ENCODE results near the gene DEDD. TPM values are rescaled to one million over a fixed set of nuclear protein-coding genes. Genes with fewer than 3 reads are reported as not detected.

The DEDD gene
- total RNA-seq, 1 experiment from 2014 or later: 44.7 TPM

- H2BK20ac ChIP-seq (ENCODE audit: low read depth, low read length, poor library complexity, severe bottlenecking): no peak overlapping the region
- H4K8ac ChIP-seq (replicated peaks; ENCODE audit: insufficient read length, low read depth, low read length): no peak overlapping the region
- no peak overlapping the region for H3K27ac ChIP-seq (ENCODE audit: insufficient read length, low read depth, low read length)
- no peaks in the 10 kb centered on the region for H3K9me3 ChIP-seq (ENCODE audit: control insufficient read depth, low read depth, low read length)
- H4K5ac ChIP-seq (ENCODE audit: insufficient read length, low read depth, low read length): no peak overlapping the region
- H3K27ac Mint-ChIP-seq: no peak overlapping the region
- TF ChIP-seq CTCF (conservative IDR thresholded peaks at IDR 0.05): no peak
- H4K20me1 ChIP-seq (ENCODE audit: control insufficient read depth, insufficient read depth, insufficient read length): no peaks in the 10 kb centered on the region
- no peaks in the 10 kb centered on the region; a peak in 1 of 5 replicates for H3K9me3 Mint-ChIP-seq
- H3K79me1 ChIP-seq (ENCODE audit: insufficient read depth, low read depth, low read length, poor library complexity, severe bottlenecking): peaks cover 5% of the 10 kb centered on the region
- H2BK12ac ChIP-seq (ENCODE audit: insufficient read length, low read depth, low read length): no peak overlapping the region
- H3K36me3 Mint-ChIP-seq (ENCODE audit: insufficient read depth in 1 of 3, low read depth in 3 of 3): peaks cover 27 to 69% (median 67%) of the 10 kb centered on the region in 3 experiments; a peak in 6 of 7 replicates
- H3K23me2 ChIP-seq (ENCODE audit: insufficient read length, low read depth, low read length, poor library complexity, severe bottlenecking): peaks cover 8% of the 10 kb centered on the region
- no peaks in the 10 kb centered on the region for H3K27me3 ChIP-seq (ENCODE audit: insufficient read depth, low read length)
- H3K4ac ChIP-seq (ENCODE audit: low read depth, low read length): no peak overlapping the region
- no peaks in the 10 kb centered on the region for H3K27me3 Mint-ChIP-seq (ENCODE audit: low read depth)
- no peak overlapping the region for H2AFZ ChIP-seq (ENCODE audit: low read length)
- no CpG with 5 or more reads among the region's 2 CpGs for WGBS (ENCODE audit: extremely low coverage, insufficient read length, low lambda C conversion rate)
- H2BK15ac ChIP-seq (ENCODE audit: low read depth, low read length): no peak overlapping the region
- H3K79me2 ChIP-seq (ENCODE audit: insufficient read depth, low read length): 0 out of 2 replicates have a peak, but pooled peaks cover 4% of the 10 kb centered on the region
- no peak overlapping the region for H2BK5ac ChIP-seq (ENCODE audit: insufficient read length, low read length)
- H3K18ac ChIP-seq (ENCODE audit: insufficient read length, low read depth, low read length): no peak overlapping the region
- H3T11ph ChIP-seq (ENCODE audit: low read length): no peak overlapping the region
- H3K56ac ChIP-seq (ENCODE audit: insufficient read length, low read depth, low read length): no peak overlapping the region
- no peak overlapping the region for H3K4me2 ChIP-seq (ENCODE audit: insufficient read depth, insufficient read length, low read length)
- no peak overlapping the region for H3K23ac ChIP-seq (ENCODE audit: insufficient read length, low read depth, low read length)
- H2AK5ac ChIP-seq (ENCODE audit: insufficient read length, low read length): no peak overlapping the region
- no peak overlapping the region for H3K14ac ChIP-seq (ENCODE audit: insufficient read depth, low read length)
- H4K91ac ChIP-seq (ENCODE audit: insufficient read length, low read depth, low read length): no peak overlapping the region
- peaks cover 18 to 19% of the 10 kb centered on the region in 2 experiments for H3K4me1 Mint-ChIP-seq
- no peak overlapping the region for H3K4me3 Mint-ChIP-seq
- no peak overlapping the region for H2BK120ac ChIP-seq (ENCODE audit: low read depth, low read length, poor library complexity, severe bottlenecking)
- DNase-seq: no peak
- H3K9ac ChIP-seq (ENCODE audit: extremely low read depth, insufficient read length, low read length): no peak overlapping the region
- H3K4me1 ChIP-seq (ENCODE audit: insufficient read depth, low read length): no peaks in the 10 kb centered on the region
Observed at GRCh38 chr1:161127649-161128048, 4.8 kb downstream of the DEDD start.
